Gastrocnemius medialis (tissue), 4 donors: ENCODE results near the gene ZIM2.

Experiments used
- CTCF ChIP-seq, 5 experiments: fragments of 450-650 bp in 3 of 5; fragments of 200-600 bp in 2 of 5; sonication (generic) in 2 of 5; IDR thresholded peaks in 4 of 5; conservative IDR thresholded peaks in 1 of 5; 1 replicate in 4 of 5; 2 replicates in 1 of 5; pipeline ENCODE4 v1.5.1; 2016 to 2019; ENCODE audit warnings: antibody characterized with exemption in 5 of 5, mild to moderate bottlenecking in 3 of 5, moderate library complexity in 3 of 5
- POLR2A ChIP-seq, 2 donors: fragments of 450-650 bp; IDR thresholded peaks; one replicate each; pipeline ENCODE4 v1.6.1; 2017; ENCODE audit warnings: antibody characterized with exemption in 2 of 2, mild to moderate bottlenecking in 2 of 2, moderate library complexity in 2 of 2

GRCh38 chr19:56740501-56740900 is 100.0 kb downstream of the ZIM2 start:
- TF ChIP-seq POLR2A (IDR thresholded peaks at IDR 0.05): no peak
- no peak for TF ChIP-seq CTCF (IDR thresholded peaks at IDR 0.05 in 4 of 5, conservative IDR thresholded peaks at IDR 0.05 in 1 of 5)
